Measurements from ENCODE around the gene SH3GLB1.

Gene SH3GLB1

DNA sequence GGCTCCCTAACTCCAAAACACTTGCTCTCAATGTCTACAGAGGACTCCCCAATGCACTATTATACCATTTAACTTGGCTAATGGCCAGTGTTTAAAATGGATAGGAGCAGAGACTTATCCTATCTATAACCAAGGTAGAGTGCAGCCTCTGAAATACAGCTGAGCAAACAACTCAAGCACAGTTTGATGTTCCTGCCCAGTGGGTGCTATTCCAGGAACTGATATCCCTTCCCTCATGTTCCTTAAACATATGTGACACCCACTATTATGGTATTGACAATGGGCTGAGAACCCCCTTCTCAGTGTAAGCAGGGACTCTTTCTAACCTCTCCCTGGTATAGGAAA is 51.7 kb downstream of the SH3GLB1 start:
- TF ChIP-seq CTCF (IDR thresholded peaks at IDR 0.05; ENCODE audit: extremely low read depth, insufficient read depth, missing control alignments) = no peak

GRCh38 chr1:86757272-86757984 is 53.1 kb downstream of the SH3GLB1 start:
- no peak for TF ChIP-seq CTCF (IDR thresholded peaks at IDR 0.05; ENCODE audit: extremely low read depth, insufficient read depth, missing control alignments)
- DNase-seq (ENCODE audit: low spot score) = no peak
- in situ Hi-C loops (cut with MboI; ENCODE audit: low pct_unique_long_range_greater_than_20kb, low sequenced_read_pairs, unreplicated experiment) = no loop called here

More for the DNA sequence above, 51.7 kb downstream of the SH3GLB1 start:
- in situ Hi-C loops (cut with MboI; ENCODE audit: low pct_unique_long_range_greater_than_20kb, low sequenced_read_pairs, unreplicated experiment) = no loop called here
- no peak for DNase-seq (ENCODE audit: low spot score)

DNA sequence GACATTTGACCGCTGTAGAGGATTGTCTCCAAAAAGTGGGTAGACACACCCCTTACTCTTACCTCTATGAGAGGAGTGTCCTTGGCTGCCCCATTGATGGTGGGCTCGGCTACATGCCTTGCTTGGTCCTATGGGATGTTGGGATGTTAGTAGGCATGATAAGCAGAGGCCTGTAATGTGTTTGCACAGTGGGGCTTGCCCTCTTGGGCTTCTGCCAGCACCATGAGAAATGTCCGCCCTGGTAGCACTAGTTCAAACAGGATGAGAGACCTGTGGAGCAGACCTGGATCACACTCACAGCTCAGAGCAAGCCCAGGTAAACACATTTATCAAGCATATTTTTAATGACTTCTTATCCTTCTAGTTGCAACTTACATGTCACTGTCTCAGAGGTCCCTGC is 54.2 kb downstream of the SH3GLB1 start:
- no peak for DNase-seq (ENCODE audit: low spot score)
- in situ Hi-C loops (cut with MboI; ENCODE audit: low pct_unique_long_range_greater_than_20kb, low sequenced_read_pairs, unreplicated experiment) = no loop called here
- TF ChIP-seq CTCF (IDR thresholded peaks at IDR 0.05; ENCODE audit: extremely low read depth, insufficient read depth, missing control alignments) = no peak

DNA sequence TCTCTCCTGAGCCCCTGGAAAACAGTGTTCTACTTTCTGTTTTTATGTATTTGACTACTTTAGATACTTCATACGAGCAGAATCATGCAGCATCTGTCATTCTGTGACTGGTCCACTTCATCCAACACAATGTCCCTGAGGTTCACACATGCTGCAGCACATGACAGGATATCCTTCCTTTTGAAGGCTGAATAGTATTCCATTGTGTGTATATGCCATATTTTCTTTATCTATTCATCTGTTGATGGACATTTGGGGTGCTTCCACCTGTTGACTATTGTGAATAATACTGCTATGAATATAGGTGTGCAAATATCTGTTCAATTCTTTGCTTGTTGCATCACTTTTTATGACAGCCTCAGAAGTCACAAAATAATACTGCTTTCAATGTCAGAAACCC is 55.8 kb downstream of the SH3GLB1 start:
- in situ Hi-C loops (cut with MboI; ENCODE audit: low pct_unique_long_range_greater_than_20kb, low sequenced_read_pairs, unreplicated experiment) = no loop called here
- TF ChIP-seq CTCF (IDR thresholded peaks at IDR 0.05; ENCODE audit: extremely low read depth, insufficient read depth, missing control alignments) = no peak
- DNase-seq (ENCODE audit: low spot score) = no peak

- no peak for TF ChIP-seq CTCF (IDR thresholded peaks at IDR 0.05; ENCODE audit: extremely low read depth, insufficient read depth, missing control alignments)
- in situ Hi-C loops (cut with MboI; ENCODE audit: low pct_unique_long_range_greater_than_20kb, low sequenced_read_pairs, unreplicated experiment) = no loop called here
- DNase-seq (ENCODE audit: low spot score) = no peak
Observed at GRCh38 chr1:86762336-86762735, 58.0 kb downstream of the SH3GLB1 start.

- no peak for DNase-seq (ENCODE audit: low spot score)
- in situ Hi-C loops (cut with MboI; ENCODE audit: low pct_unique_long_range_greater_than_20kb, low sequenced_read_pairs, unreplicated experiment) = no loop called here
- TF ChIP-seq CTCF (IDR thresholded peaks at IDR 0.05; ENCODE audit: extremely low read depth, insufficient read depth, missing control alignments) = no peak
Observed at GRCh38 chr1:86764523-86764922, 60.1 kb downstream of the SH3GLB1 start.

All from GM13977 (cell line).